ENCODE data around the gene NKIRAS1.

- TF ChIP-seq CTCF (IDR thresholded peaks at IDR 0.05) = no peak
- TF ChIP-seq EZH2phosphoT487 (IDR thresholded peaks at IDR 0.05) = no peak
- TF ChIP-seq EZH2 (IDR thresholded peaks at IDR 0.05) = no peak
Observed at GRCh38 chr3:23961913-23962312, 45.1 kb upstream of the NKIRAS1 start.

Data from neural progenitor cell (in vitro differentiated cells).